Neural cell (in vitro differentiated cells): ENCODE results near the gene SPP1.
A peak's percentile ranks its signal among the peaks of the same experiment; 100 is the strongest.

Experiments used
- POLR2AphosphoS5 ChIP-seq: IDR thresholded peaks from 2 replicates; pipeline ENCODE4 v1.6.1; 2012
- TF ChIP-seq, protein P1 (sequence below): fragments of 450-650 bp; IDR thresholded peaks from 2 replicates; pipeline ENCODE4 v1.5.1; 2014; ENCODE audit warnings: antibody characterized with exemption, mild to moderate bottlenecking, moderate library complexity; ENCODE audit not compliant: poor library complexity, severe bottlenecking

DNA sequence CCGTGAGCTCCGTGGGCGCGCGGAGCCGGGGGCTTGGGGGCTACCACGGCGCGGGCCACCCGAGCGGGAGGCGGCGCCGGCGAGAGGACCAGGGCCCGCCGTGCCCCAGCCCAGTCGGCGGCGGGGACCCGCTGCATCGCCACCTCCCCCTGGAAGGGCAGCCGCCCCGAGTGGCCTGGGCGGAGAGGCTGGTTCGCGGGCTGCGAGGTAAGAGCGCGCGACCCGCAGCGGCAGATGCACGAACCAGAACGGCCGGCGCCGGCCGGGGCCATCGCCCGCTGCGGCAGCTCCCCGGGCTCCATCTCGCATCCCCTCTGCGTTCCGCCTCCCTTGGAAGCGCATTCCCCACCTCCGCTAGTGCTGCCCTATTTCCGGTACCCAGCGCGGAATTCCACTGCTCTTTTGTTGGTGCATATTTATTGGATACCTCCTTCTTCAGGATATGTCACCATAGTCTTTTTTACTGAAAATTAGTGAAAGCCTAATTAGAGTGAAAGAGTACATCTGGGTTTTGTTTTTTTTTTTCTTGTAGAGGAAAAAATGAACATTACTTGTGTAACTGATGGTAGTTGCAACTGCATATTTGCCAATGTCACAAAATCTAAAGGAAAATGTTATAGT lies 32.7 kb downstream of the SPP1 start:
- TF ChIP-seq, protein P1, sequence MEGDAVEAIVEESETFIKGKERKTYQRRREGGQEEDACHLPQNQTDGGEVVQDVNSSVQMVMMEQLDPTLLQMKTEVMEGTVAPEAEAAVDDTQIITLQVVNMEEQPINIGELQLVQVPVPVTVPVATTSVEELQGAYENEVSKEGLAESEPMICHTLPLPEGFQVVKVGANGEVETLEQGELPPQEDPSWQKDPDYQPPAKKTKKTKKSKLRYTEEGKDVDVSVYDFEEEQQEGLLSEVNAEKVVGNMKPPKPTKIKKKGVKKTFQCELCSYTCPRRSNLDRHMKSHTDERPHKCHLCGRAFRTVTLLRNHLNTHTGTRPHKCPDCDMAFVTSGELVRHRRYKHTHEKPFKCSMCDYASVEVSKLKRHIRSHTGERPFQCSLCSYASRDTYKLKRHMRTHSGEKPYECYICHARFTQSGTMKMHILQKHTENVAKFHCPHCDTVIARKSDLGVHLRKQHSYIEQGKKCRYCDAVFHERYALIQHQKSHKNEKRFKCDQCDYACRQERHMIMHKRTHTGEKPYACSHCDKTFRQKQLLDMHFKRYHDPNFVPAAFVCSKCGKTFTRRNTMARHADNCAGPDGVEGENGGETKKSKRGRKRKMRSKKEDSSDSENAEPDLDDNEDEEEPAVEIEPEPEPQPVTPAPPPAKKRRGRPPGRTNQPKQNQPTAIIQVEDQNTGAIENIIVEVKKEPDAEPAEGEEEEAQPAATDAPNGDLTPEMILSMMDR, result no peak
- TF ChIP-seq POLR2AphosphoS5, result peak; percentile 54
